HT1080 (cell line): ENCODE measurements around the gene TOMM34. TPM values are rescaled to one million over a fixed set of nuclear protein-coding genes. Genes with fewer than 3 reads are reported as not detected.

Experiments used
- DNase-seq: peaks from one replicate; pipeline ENCODE4 v3.0.0-alpha.2; 2015; ENCODE audit warnings: low read depth
- small RNA-seq: library from RNA; depleted of rRNA; stranded (forward); fragments of <200 nt; gene quantifications from one replicate; pipeline ENCODE3, GENCODE V24; 2014
- total RNA-seq: library from RNA; depleted of rRNA; stranded (reverse); fragments of >200 nt; shearing (Covaris generic); gene quantifications from 2 replicates; pipeline ENCODE4 v1.2.3, GENCODE V29; 2014; rRNA removed

TOMM34 gene
- total RNA-seq, 1 experiment from 2014 or later: 177 TPM

- no peak for DNase-seq
Measured at GRCh38 chr20:44896583-44896982, 63.6 kb downstream of the TOMM34 start.

- DNase-seq: no peak
Measured at GRCh38 chr20:44894959-44895358, 65.2 kb downstream of the TOMM34 start.

Small RNA genes within 50 kb of the gene (small RNA-seq; reads per million reads assigned to genes)
- gene RF00019: not detected

Other genes starting within 250 kb of the TOMM34 start
- not detected in 2 replicates for gene CCN5, start 245.0 kb downstream of the TOMM34 start, total RNA-seq
- gene KCNK15, start 214.5 kb downstream of the TOMM34 start, total RNA-seq: not detected in 2 replicates
- not detected in 2 replicates for gene RIMS4, start 149.9 kb downstream of the TOMM34 start, total RNA-seq
- gene YWHAB, start 74.7 kb downstream of the TOMM34 start, total RNA-seq: 78.0 and 139 TPM in 2 replicates
- gene PABPC1L, start 50.3 kb downstream of the TOMM34 start, total RNA-seq: 7.4 and 8.0 TPM in 2 replicates
- gene STK4, start 6.1 kb upstream of the TOMM34 start, total RNA-seq: 20.2 and 25.8 TPM in 2 replicates
- gene KCNS1, start 140.7 kb upstream of the TOMM34 start, total RNA-seq: not detected in 2 replicates
- gene WFDC5, start 154.8 kb upstream of the TOMM34 start, total RNA-seq: not detected in 2 replicates
- gene WFDC12, start 164.1 kb upstream of the TOMM34 start, total RNA-seq: not detected in 2 replicates
- not detected in 2 replicates for gene PI3, start 214.5 kb upstream of the TOMM34 start, total RNA-seq
- not detected in 2 replicates for gene SEMG1, start 246.6 kb upstream of the TOMM34 start, total RNA-seq